A549 (cell line): Measurements from ENCODE around the gene USP30. TPM values are rescaled to one million over a fixed set of nuclear protein-coding genes. Genes with fewer than 3 reads are reported as not detected.

ENCODE experiments used
- ATAC-seq, 2 experiments: fragments of 200-7000 bp in 1 of 2; fragments of >200 bp in 1 of 2; cut with Nextera tagmentation in 1 of 2; cut with Tn5 transposase in 1 of 2; 3 replicates each; pipeline versions ENCODE4 v1.8.0 to v1.9.1; 2018 to 2020; ENCODE audit warnings: mild to moderate bottlenecking in 1 of 2, moderate library complexity in 1 of 2
- CTCF ChIA-PET: fragments of 300-600 bp; sonication (Branson Sonifier 250); formaldehyde crosslinking; extraction: SDS; loops from one replicate; lab custom pipeline; 2021; ENCODE audit warnings: antibody characterized with exemption, inconsistent platforms; lab: Yijun Ruan, JAX
- POLR2A ChIA-PET: fragments of 350-600 bp; formaldehyde crosslinking; extraction: SDS; loops from one replicate; lab custom pipeline; 2021; ENCODE audit warnings: antibody characterized with exemption, inconsistent platforms; lab: Yijun Ruan, JAX
- DNase-seq, 2 experiments: peaks; one replicate each; pipeline versions ENCODE4 v3.0.0 to v3.0.0-alpha.2; 2011 to 2016; ENCODE audit warnings: low read depth in 1 of 2, low spot score in 1 of 2
- FAIRE-seq: peaks from 2 replicates; lab custom pipeline; 2011; peaks lifted over from hg19 to GRCh38; lab: Jason Lieb, UNC
- H3K27ac ChIP-seq, 2 experiments: fragments of >200 bp; sonication (Bioruptor Twin); formaldehyde crosslinking; 3 replicates each; pipeline ENCODE4 v1.5.1; 2016 to 2017
- H3K4me1 ChIP-seq: fragments of >200 bp; sonication (Bioruptor Twin); formaldehyde crosslinking; 3 replicates; pipeline ENCODE4 v1.6.1; 2016
- H3K4me2 ChIP-seq: fragments of >200 bp; sonication (Bioruptor Twin); formaldehyde crosslinking; 3 replicates; pipeline ENCODE4 v1.6.1; 2016
- H3K4me3 ChIP-seq: fragments of >200 bp; sonication (Bioruptor Twin); formaldehyde crosslinking; 3 replicates; pipeline ENCODE4 v1.5.1; 2016
- H3K9me3 ChIP-seq: fragments of >200 bp; sonication (Bioruptor Twin); formaldehyde crosslinking; 3 replicates; pipeline ENCODE4 v1.6.1; 2016
- ATOH8 ChIP-seq: fragments of 250-450 bp; sonication (Bioruptor Pico); IDR thresholded peaks from 2 replicates; pipeline ENCODE4 v1.5.0; 2020; ENCODE audit warnings: low read depth, mild to moderate bottlenecking, moderate library complexity
- BCL3 ChIP-seq: fragments of >200 bp; sonication (Bioruptor Twin); formaldehyde crosslinking; IDR thresholded peaks from 3 replicates; pipeline ENCODE4 v1.6.1; 2016
- CEBPB ChIP-seq, 2 experiments: fragments of >200 bp in 1 of 2; sonication (Bioruptor Twin) in 1 of 2; formaldehyde crosslinking in 1 of 2; IDR thresholded peaks; 2 replicates each; pipeline ENCODE4 v1.6.1; 2012 to 2016
- CHD2 ChIP-seq: fragments of 150-350 bp; IDR thresholded peaks from 2 replicates; pipeline ENCODE4 v1.6.1; 2014; ENCODE audit warnings: low read length; ENCODE audit not compliant: partially characterized antibody
- CTCF ChIP-seq: fragments of >200 bp; sonication (Bioruptor Twin); formaldehyde crosslinking; IDR thresholded peaks from 3 replicates; pipeline ENCODE4 v1.5.1; 2016
- E2F6 ChIP-seq: IDR thresholded peaks from 2 replicates; pipeline ENCODE4 v1.6.1; 2012; ENCODE audit warnings: low read depth, borderline replicate concordance
- EHF ChIP-seq: fragments of 250-450 bp; sonication (Bioruptor Pico); IDR thresholded peaks from 2 replicates; pipeline ENCODE4 v1.5.0; 2020; ENCODE audit warnings: mild to moderate bottlenecking
- ESRRA ChIP-seq: fragments of 150-350 bp; IDR thresholded peaks from 2 replicates; pipeline ENCODE4 v1.6.1; 2014; ENCODE audit warnings: mild to moderate bottlenecking, low read length, borderline replicate concordance
- FOSB ChIP-seq: fragments of 250-450 bp; sonication (Bioruptor Pico); IDR thresholded peaks from 2 replicates; pipeline ENCODE4 v1.5.0; 2020; ENCODE audit warnings: mild to moderate bottlenecking, moderate library complexity
- FOSL2 ChIP-seq, 2 experiments: fragments of 450-650 bp in 1 of 2; fragments of >200 bp in 1 of 2; sonication (Bioruptor Twin) in 1 of 2; formaldehyde crosslinking; IDR thresholded peaks; 2 replicates each; pipeline versions ENCODE4 v1.5.0 to v1.6.1; 2016 to 2020; ENCODE audit warnings: mild to moderate bottlenecking in 1 of 2, moderate library complexity in 1 of 2
- HES2 ChIP-seq: fragments of >200 bp; sonication (Bioruptor Twin); formaldehyde crosslinking; IDR thresholded peaks from 2 replicates; pipeline ENCODE4 v1.6.1; 2016
- HEYL ChIP-seq: fragments of 250-450 bp; sonication (Bioruptor Pico); IDR thresholded peaks from 2 replicates; pipeline ENCODE4 v1.8.0; 2021; ENCODE audit warnings: mild to moderate bottlenecking, moderate library complexity
- HOXA7 ChIP-seq: fragments of 250-450 bp; sonication (Bioruptor Pico); IDR thresholded peaks from 2 replicates; pipeline ENCODE4 v1.5.0; 2020; ENCODE audit warnings: mild to moderate bottlenecking, moderate library complexity
- HOXB13 ChIP-seq: fragments of 250-450 bp; sonication (Bioruptor Pico); IDR thresholded peaks from 2 replicates; pipeline ENCODE4 v1.5.0; 2020; ENCODE audit warnings: low read depth, mild to moderate bottlenecking, moderate library complexity
- JUN ChIP-seq, 2 experiments: fragments of >200 bp; sonication (Bioruptor Twin); formaldehyde crosslinking; IDR thresholded peaks; 2 replicates in 1 of 2; 3 replicates in 1 of 2; pipeline ENCODE4 v1.6.1; 2016 to 2017
- KDM5A ChIP-seq: fragments of 200-600 bp; sonication (generic); IDR thresholded peaks from 2 replicates; pipeline ENCODE4 v1.6.1; 2016; ENCODE audit warnings: antibody characterized with exemption, mild to moderate bottlenecking
- MAFK ChIP-seq: fragments of 450-650 bp; IDR thresholded peaks from 2 replicates; pipeline ENCODE4 v1.6.1; 2014; ENCODE audit not compliant: partially characterized antibody
- MAX ChIP-seq: IDR thresholded peaks from 2 replicates; pipeline ENCODE4 v1.6.1; 2012
- MAZ ChIP-seq: fragments of 150-350 bp; IDR thresholded peaks from 2 replicates; pipeline ENCODE4 v1.6.1; 2014; ENCODE audit warnings: antibody characterized with exemption, low read depth, low read length, borderline replicate concordance
- NR3C1 ChIP-seq: fragments of >200 bp; sonication (Bioruptor Twin); formaldehyde crosslinking; IDR thresholded peaks from 3 replicates; pipeline ENCODE4 v1.6.1; 2017
- PBX3 ChIP-seq: IDR thresholded peaks from 2 replicates; pipeline ENCODE4 v1.6.1; 2012
- RAD21 ChIP-seq, 2 experiments: fragments of >200 bp in 1 of 2; sonication (Bioruptor Twin) in 1 of 2; formaldehyde crosslinking in 1 of 2; IDR thresholded peaks in 1 of 2; conservative IDR thresholded peaks in 1 of 2; 2 replicates in 1 of 2; 3 replicates in 1 of 2; pipeline ENCODE4 v1.6.1; 2012 to 2018; ENCODE audit warnings: inconsistent platforms in 1 of 2
- RARB ChIP-seq: fragments of 250-450 bp; sonication (Bioruptor Pico); IDR thresholded peaks from 2 replicates; pipeline ENCODE4 v1.8.0; 2021; ENCODE audit warnings: mild to moderate bottlenecking, moderate library complexity
- RCOR1 ChIP-seq: fragments of 150-350 bp; IDR thresholded peaks from 2 replicates; pipeline ENCODE4 v1.6.1; 2014; ENCODE audit warnings: antibody characterized with exemption, low read length, low read depth
- RFX5 ChIP-seq: fragments of 450-650 bp; IDR thresholded peaks from 2 replicates; pipeline ENCODE4 v1.7.1; 2014; ENCODE audit warnings: antibody characterized with exemption, mild to moderate bottlenecking, moderate library complexity
- RNF2 ChIP-seq: fragments of 200-600 bp; sonication (generic); IDR thresholded peaks from 2 replicates; pipeline ENCODE4 v1.6.1; 2016; ENCODE audit warnings: low read depth, mild to moderate bottlenecking, antibody characterized with exemption, moderate library complexity, borderline replicate concordance
- SMC3 ChIP-seq: fragments of >200 bp; sonication (Bioruptor Twin); formaldehyde crosslinking; IDR thresholded peaks from 3 replicates; pipeline ENCODE4 v1.6.1; 2018; ENCODE audit warnings: inconsistent platforms
- SREBF2 ChIP-seq: fragments of 450-650 bp; IDR thresholded peaks from 2 replicates; pipeline ENCODE4 v1.6.1; 2014; ENCODE audit warnings: mild to moderate bottlenecking, moderate library complexity
- ZC3H11A ChIP-seq: fragments of 450-650 bp; IDR thresholded peaks from 2 replicates; pipeline ENCODE4 v1.6.1; 2014; ENCODE audit warnings: antibody characterized with exemption, mild to moderate bottlenecking
- WGBS: methylation state at CpG from one replicate; pipeline ENCODE4 v1.1.6; 2017; ENCODE audit errors: missing lambda C conversion rate; 5-methylcytosine and 5-hydroxymethylcytosine counted together
- polyA plus RNA-seq, 4 experiments: library from polyadenylated mRNA; depleted of rRNA in 3 of 4; stranded (reverse); fragments of >200 nt; fragmentation: RNase III in 1 of 4; extraction: RNeasy Plus Mini Kit Qiagen cat#74134 plus additional on column Dnase treatment in 1 of 4; gene quantifications; 2 replicates in 3 of 4; 3 replicates in 1 of 4; pipeline ENCODE4 v1.2.3, GENCODE V29; 2011 to 2017

The USP30 gene
- polyA plus RNA-seq, 2 of the 4 experiments (the other 2 are of a cell fraction), result 6.8 to 19.6 TPM

GRCh38 chr12:109057376-109057775 lies 5.0 kb downstream of the USP30 start:
- DNase-seq, result no peak
- FAIRE-seq, result no peak
- H3K4me1 ChIP-seq, result peaks cover 8% of the 10 kb centered on the region
- no peak for ATAC-seq
- 96% methylated on average over 1 of the region's 1 CpG for WGBS
- no peak overlapping the region for H3K27ac ChIP-seq
- ChIA-PET CTCF (no interaction called here), POLR2A (no interaction called here)
- no peak overlapping the region for H3K4me2 ChIP-seq
- no peak for TF ChIP-seq MAZ
- TF ChIP-seq HOXB13, result no peak
- TF ChIP-seq EHF (CRISPR knock-in tag), result no peak
- no peak for TF ChIP-seq HES2
- no peak for TF ChIP-seq HEYL (CRISPR knock-in tag)
- TF ChIP-seq RAD21 (conservative IDR thresholded peaks at IDR 0.05 in 1 of 2, IDR thresholded peaks at IDR 0.05 in 1 of 2), result no peak
- no peak for TF ChIP-seq MAX
- TF ChIP-seq RFX5, result no peak
- no peak for TF ChIP-seq JUN (IDR thresholded peaks at IDR 0.05)
- no peak for TF ChIP-seq ESRRA
- TF ChIP-seq KDM5A, result no peak
- no peak for TF ChIP-seq BCL3
- TF ChIP-seq SMC3, result no peak
- no peak for TF ChIP-seq E2F6
- no peak for TF ChIP-seq SREBF2
- TF ChIP-seq FOSB (CRISPR knock-in tag), result no peak
- TF ChIP-seq ZC3H11A, result no peak
- TF ChIP-seq RCOR1, result no peak
- H3K9me3 ChIP-seq, result no peaks in the 10 kb centered on the region
- no peak overlapping the region for H3K4me3 ChIP-seq

- Histone ChIP-seq H3K9me3 (peaks cover 3% of the 10 kb centered on the region; the same call in 1 of the 3 replicates), H3K27ac (no peak overlapping the region), H3K4me3 (no peak overlapping the region), H3K4me1 (peaks cover 1% of the 10 kb centered on the region), H3K4me2 (no peak overlapping the region)
- no peak for FAIRE-seq
- ChIA-PET POLR2A (no interaction called here), CTCF (interaction anchor here (0.7 to 1.7 kb wide), 3 partner anchors 23 to 34 kb away, joined by 3 to 4 read pairs (median 3); partner anchors contain the start of gene ALKBH2)
- WGBS, result 85% methylated on average over 6 of the region's 6 CpGs
- no peak for DNase-seq
- TF ChIP-seq EHF (CRISPR knock-in tag), result no peak
- no peak for TF ChIP-seq SMC3
- no peak for TF ChIP-seq HOXA7 (CRISPR knock-in tag)
- TF ChIP-seq CTCF, result no peak
- no peak for TF ChIP-seq FOSL2 (IDR thresholded peaks at IDR 0.05)
- TF ChIP-seq FOSL2 (CRISPR knock-in tag; IDR thresholded peaks at IDR 0.05), result no peak
- TF ChIP-seq RARB, result no peak
- no peak for TF ChIP-seq PBX3
- no peak for TF ChIP-seq CHD2
- TF ChIP-seq RCOR1, result no peak
- no peak for TF ChIP-seq ATOH8 (CRISPR knock-in tag)
- no peak for TF ChIP-seq MAFK
- no peak for TF ChIP-seq CEBPB (IDR thresholded peaks at IDR 0.05)
- no peak for TF ChIP-seq RNF2
- TF ChIP-seq NR3C1, result no peak
- TF ChIP-seq RFX5, result no peak
- ATAC-seq, result no peak
Measured at GRCh38 chr12:109058773-109059172, 6.4 kb downstream of the USP30 start.
